ENCODE data around the gene FRMD8. TPM values are rescaled to one million over a fixed set of nuclear protein-coding genes. Genes with fewer than 3 reads are reported as not detected.

FRMD8 gene
- total and polyA plus RNA-seq, 9 of the 15 experiments (the other 6 are each of a cell fraction or from before 2014, with no cell fraction given) = 4.5 to 54.5 (median 15.8) TPM

- TF ChIP-seq CHD7 (IDR thresholded peaks at IDR 0.05; ENCODE audit: low read depth, low read length) (peak; percentile 74), POLR3G (IDR thresholded peaks at IDR 0.05; ENCODE audit: extremely low read depth, insufficient read length, insufficient replicate concordance) (no peak), ZBTB49 (CRISPR knock-in tag; IDR thresholded peaks at IDR 0.05; ENCODE audit: borderline replicate concordance) (no peak), PRDM10 (IDR thresholded peaks at IDR 0.05; ENCODE audit: partially characterized antibody) (no peak), IRF9 (tag; IDR thresholded peaks at IDR 0.05) (no peak)
Measured at GRCh38 chr11:65425105-65425970, 38.9 kb downstream of the FRMD8 start (continued).

All from K562 (cell line).